ENCODE results near the gene CKS1B. TPM values are rescaled to one million over a fixed set of nuclear protein-coding genes. Genes with fewer than 3 reads are reported as not detected.

Gene CKS1B
- total and polyA plus RNA-seq, 2 donors (not counting 1 experiment from before 2014, with no cell fraction given), result 16.8 to 33.0 TPM

DNA sequence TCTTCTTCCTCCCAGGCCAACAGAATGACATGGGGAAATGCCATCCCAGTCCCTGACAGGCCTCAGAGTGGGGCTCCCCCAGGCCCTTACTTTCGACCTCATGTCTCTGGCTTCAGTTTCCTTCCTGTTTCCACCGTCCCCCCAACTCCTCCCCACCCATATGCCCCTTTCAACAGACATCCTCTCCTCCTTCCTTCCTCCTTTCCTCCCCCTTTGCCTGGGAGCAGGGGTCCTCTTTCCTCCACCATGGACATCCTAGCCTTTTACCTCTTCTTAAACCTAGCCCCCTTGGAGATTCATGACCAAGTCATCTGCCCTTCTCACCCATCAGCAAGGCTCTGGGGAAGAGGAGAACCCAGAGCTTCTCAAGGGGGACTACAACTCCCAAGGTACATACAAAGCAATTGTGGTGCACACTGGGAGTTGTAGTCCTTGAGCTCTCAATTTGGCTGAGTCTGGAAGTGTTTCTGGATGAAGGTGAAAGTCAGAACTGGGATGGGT, 32.2 kb downstream of the CKS1B start:
- Histone ChIP-seq H3K27me3 (replicated peaks in 1 of 4; ENCODE audit: control extremely low read depth in 1 of 4, control insufficient read depth in 3 of 4, insufficient read depth in 4 of 4, low read length in 3 of 4) (no peaks in the 10 kb centered on the region), H3K4me1 (ENCODE audit: control insufficient read depth in 2 of 2, insufficient read depth in 2 of 2, low read length in 2 of 2) (peaks cover 78 to 80% of the 10 kb centered on the region in 2 donors), H2AFZ (ENCODE audit: insufficient read depth, low read depth, low read length, poor library complexity, severe bottlenecking) (no peak overlapping the region), H3K9me3 (ENCODE audit: control extremely low read depth in 1 of 3, control insufficient read depth in 2 of 3, insufficient read depth in 1 of 3, low read length in 2 of 3) (no peaks in the 10 kb centered on the region), H3K36me3 (replicated peaks in 1 of 2; ENCODE audit: control extremely low read depth in 1 of 2, control insufficient read depth in 1 of 2, extremely low read depth in 1 of 2, insufficient read depth in 2 of 2, low read length in 1 of 2) (peaks cover 0 to 10% of the 10 kb centered on the region in 2 experiments), H3K4me2 (replicated peaks; ENCODE audit: low read depth, low read length, poor library complexity, severe bottlenecking) (peak overlapping the region; percentile 96), H3K9ac (ENCODE audit: low read length) (peak overlapping the region; percentile 29), H4K20me1 (ENCODE audit: control insufficient read depth, insufficient read depth, low read length, poor library complexity, severe bottlenecking) (peaks cover 29% of the 10 kb centered on the region), H3K27ac (ENCODE audit: low read length in 2 of 2) (peak overlapping the region; percentile 80 to 81), H3K4me3 (ENCODE audit: control extremely low read depth in 1 of 5, extremely low read depth in 1 of 5, insufficient read depth in 1 of 5, low read depth in 2 of 5, low read length in 4 of 5) (peak overlapping the region in 1 of 5 experiments; percentile 23), H3K79me2 (ENCODE audit: control insufficient read depth, insufficient read depth, low read length) (peaks cover 73% of the 10 kb centered on the region)
- H3K27me3 Mint-ChIP-seq, result no peaks in the 10 kb centered on the region
- H3K27ac Mint-ChIP-seq, result peak overlapping the region; percentile 86
- peak; percentile 14 for ATAC-seq (ENCODE audit: low read depth)
- peaks cover 65% of the 10 kb centered on the region for H3K4me1 Mint-ChIP-seq
- WGBS (ENCODE audit: insufficient coverage), result 0% methylated on average over 2 of the region's 2 CpGs
- CTCF ChIA-PET, result interaction anchor here (1.4 to 18.4 kb wide), 4 partner anchors 7 to 78 kb away, joined by 3 to 295 read pairs (median 149); partner anchors contain the start of genes FLAD1, LENEP and ZBTB7B
- peak overlapping the region; percentile 67 for H3K4me3 Mint-ChIP-seq
- DNase-seq, result peak; percentile 79
- TF ChIP-seq, protein P1, sequence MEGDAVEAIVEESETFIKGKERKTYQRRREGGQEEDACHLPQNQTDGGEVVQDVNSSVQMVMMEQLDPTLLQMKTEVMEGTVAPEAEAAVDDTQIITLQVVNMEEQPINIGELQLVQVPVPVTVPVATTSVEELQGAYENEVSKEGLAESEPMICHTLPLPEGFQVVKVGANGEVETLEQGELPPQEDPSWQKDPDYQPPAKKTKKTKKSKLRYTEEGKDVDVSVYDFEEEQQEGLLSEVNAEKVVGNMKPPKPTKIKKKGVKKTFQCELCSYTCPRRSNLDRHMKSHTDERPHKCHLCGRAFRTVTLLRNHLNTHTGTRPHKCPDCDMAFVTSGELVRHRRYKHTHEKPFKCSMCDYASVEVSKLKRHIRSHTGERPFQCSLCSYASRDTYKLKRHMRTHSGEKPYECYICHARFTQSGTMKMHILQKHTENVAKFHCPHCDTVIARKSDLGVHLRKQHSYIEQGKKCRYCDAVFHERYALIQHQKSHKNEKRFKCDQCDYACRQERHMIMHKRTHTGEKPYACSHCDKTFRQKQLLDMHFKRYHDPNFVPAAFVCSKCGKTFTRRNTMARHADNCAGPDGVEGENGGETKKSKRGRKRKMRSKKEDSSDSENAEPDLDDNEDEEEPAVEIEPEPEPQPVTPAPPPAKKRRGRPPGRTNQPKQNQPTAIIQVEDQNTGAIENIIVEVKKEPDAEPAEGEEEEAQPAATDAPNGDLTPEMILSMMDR (IDR thresholded peaks at IDR 0.05), result no peak
- TF ChIP-seq EZH2 (IDR thresholded peaks at IDR 0.05; ENCODE audit: borderline replicate concordance, insufficient read depth, low read depth, low read length, poor library complexity, severe bottlenecking), result no peak
- intact Hi-C loops (cut with micrococcal nuclease), result loop anchor here (1.0 kb wide), 1 partner anchor 11 kb away; no protein-coding TSS in a partner anchor
- H3K9me3 Mint-ChIP-seq (ENCODE audit: insufficient read depth), result no peaks in the 10 kb centered on the region
- POLR2A ChIA-PET, result interaction anchor here (0.6 to 2.4 kb wide), 3 partner anchors 10 to 164 kb away, joined by 3 to 17 read pairs (median 5); no protein-coding TSS in a partner anchor

DNA sequence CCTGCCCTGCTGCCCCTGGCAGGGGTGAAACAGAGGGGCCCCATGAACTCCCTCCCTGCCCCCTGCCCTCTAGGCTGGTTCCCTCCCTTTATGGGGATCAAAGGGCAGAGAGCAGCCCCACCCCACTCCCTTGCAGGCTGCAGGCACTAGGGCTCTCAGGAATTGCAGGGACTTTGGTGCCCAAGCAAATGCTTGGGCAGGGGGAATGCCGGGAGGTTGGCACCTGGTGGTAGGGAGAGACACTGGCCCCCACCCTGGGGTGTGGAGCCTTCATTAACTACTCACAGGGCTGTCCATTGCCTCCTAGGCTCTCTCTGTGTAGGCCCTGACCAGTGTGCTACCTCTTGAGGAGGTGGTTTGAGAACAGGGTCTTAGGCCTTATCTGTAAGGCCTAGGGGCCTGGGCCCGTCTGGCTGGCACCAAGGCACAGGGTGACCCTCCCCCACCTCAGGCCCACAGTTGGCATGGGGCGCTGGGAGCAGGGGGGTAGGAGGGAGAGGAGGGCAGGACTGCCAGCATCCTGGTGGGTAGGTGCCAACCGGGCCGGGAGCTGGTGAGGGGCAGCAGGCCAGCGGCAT, 32.9 kb downstream of the CKS1B start:
- no peaks in the 10 kb centered on the region for H3K9me3 ChIP-seq (ENCODE audit: control extremely low read depth in 1 of 3, control insufficient read depth in 2 of 3, insufficient read depth in 1 of 3, low read length in 2 of 3)
- H3K27ac ChIP-seq (ENCODE audit: low read length in 2 of 2), result peak overlapping the region; percentile 60 to 80
- no peaks in the 10 kb centered on the region for H3K27me3 ChIP-seq (replicated peaks in 1 of 4; ENCODE audit: control extremely low read depth in 1 of 4, control insufficient read depth in 3 of 4, insufficient read depth in 4 of 4, low read length in 3 of 4)
- TF ChIP-seq EZH2 (IDR thresholded peaks at IDR 0.05; ENCODE audit: borderline replicate concordance, insufficient read depth, low read depth, low read length, poor library complexity, severe bottlenecking), result no peak
- TF ChIP-seq, protein P1 (IDR thresholded peaks at IDR 0.05), result no peak
- H4K20me1 ChIP-seq (ENCODE audit: control insufficient read depth, insufficient read depth, low read length, poor library complexity, severe bottlenecking), result peaks cover 29% of the 10 kb centered on the region
- peaks cover 85 to 87% of the 10 kb centered on the region in 2 donors for H3K4me1 ChIP-seq (ENCODE audit: control insufficient read depth in 2 of 2, insufficient read depth in 2 of 2, low read length in 2 of 2)
- peaks cover 66% of the 10 kb centered on the region for H3K79me2 ChIP-seq (ENCODE audit: control insufficient read depth, insufficient read depth, low read length)
- peaks cover 0 to 10% of the 10 kb centered on the region in 2 experiments for H3K36me3 ChIP-seq (replicated peaks in 1 of 2; ENCODE audit: control extremely low read depth in 1 of 2, control insufficient read depth in 1 of 2, extremely low read depth in 1 of 2, insufficient read depth in 2 of 2, low read length in 1 of 2)
- peaks cover 70% of the 10 kb centered on the region for H3K4me1 Mint-ChIP-seq
- ChIA-PET POLR2A (interaction anchor here (0.7 to 2.4 kb wide), 2 partner anchors 9 to 79 kb away, joined by 3 to 17 read pairs; no protein-coding TSS in a partner anchor), CTCF (interaction anchor here (1.4 to 18.4 kb wide), 4 partner anchors 7 to 78 kb away, joined by 3 to 295 read pairs (median 150); partner anchors contain the start of genes LENEP and ZBTB7B)
- no peak for ATAC-seq (ENCODE audit: low read depth)
- H3K4me3 Mint-ChIP-seq, result no peak overlapping the region
- no peak overlapping the region for H3K9ac ChIP-seq (ENCODE audit: low read length)
- no peak overlapping the region for H2AFZ ChIP-seq (ENCODE audit: insufficient read depth, low read depth, low read length, poor library complexity, severe bottlenecking)
- no peaks in the 10 kb centered on the region for H3K27me3 Mint-ChIP-seq
- intact Hi-C loops (cut with micrococcal nuclease), result no loop called here
- H3K27ac Mint-ChIP-seq, result peak overlapping the region; percentile 86
- H3K4me3 ChIP-seq (ENCODE audit: control extremely low read depth in 1 of 5, extremely low read depth in 1 of 5, insufficient read depth in 1 of 5, low read depth in 2 of 5, low read length in 4 of 5), result peak overlapping the region in 1 of 5 experiments; percentile 23
- WGBS (ENCODE audit: insufficient coverage), result 85% methylated on average over 4 of the region's 6 CpGs
- H3K4me2 ChIP-seq (replicated peaks; ENCODE audit: low read depth, low read length, poor library complexity, severe bottlenecking), result peak overlapping the region; percentile 96
- H3K9me3 Mint-ChIP-seq (ENCODE audit: insufficient read depth), result no peaks in the 10 kb centered on the region
- no peak for DNase-seq

Measured in B cell (primary cell).